ACHN (cell line): Measurements from ENCODE around the gene SMARCD3.
A peak's percentile ranks its signal among the peaks of the same experiment; 100 is the strongest.

Experiments used
- DNase-seq: peaks from one replicate; pipeline ENCODE4 v3.0.0-alpha.2; 2015
- in situ Hi-C: cut with HindIII; loops from 2 replicates; pipeline ENCODE4 v1.10.0; 2017; ENCODE audit warnings: low sequenced_read_pairs, low pct_ligation_motif_present, low pct_unique_long_range_greater_than_20kb

Gene SMARCD3

DNA sequence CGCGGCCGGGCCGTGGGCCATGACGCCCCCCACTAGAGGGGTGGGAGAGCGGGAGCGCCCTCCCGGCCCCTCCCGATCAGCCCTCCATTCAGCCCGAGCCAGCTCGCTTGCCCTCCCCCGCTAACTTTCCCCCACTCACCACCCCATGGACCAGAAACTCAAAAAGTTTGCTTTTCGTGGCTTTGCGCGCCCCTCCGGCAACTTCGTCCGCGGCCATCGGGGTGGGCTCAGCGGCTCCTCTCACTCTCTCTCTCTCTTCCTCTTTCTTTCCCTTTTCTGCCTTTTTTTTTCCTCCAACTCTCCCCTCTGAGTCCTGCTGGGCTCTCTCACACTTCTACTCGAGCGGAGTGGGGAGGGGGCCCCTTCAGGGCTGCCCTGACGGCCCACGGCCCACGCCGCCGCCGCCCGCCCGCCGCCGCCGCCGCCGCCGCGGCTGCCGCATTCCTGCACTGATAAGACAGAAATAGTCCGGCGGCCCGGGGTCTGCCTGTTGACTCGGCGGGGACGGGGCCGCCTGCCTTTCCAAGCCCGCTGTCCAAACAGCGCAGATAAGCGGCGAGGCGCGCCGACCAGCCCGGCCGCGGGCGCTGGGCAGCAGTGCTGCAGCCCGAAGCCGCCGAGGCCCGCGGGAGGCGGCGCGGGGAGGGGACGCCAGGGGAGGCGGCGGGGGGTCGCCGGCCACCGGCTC, at the start of gene SMARCD3:
Gene SMARCD3 (minus strand): TSS at position 349 of the 688 bp plus-strand sequence. CDS start 132 bp downstream, at position 217.
- in situ Hi-C loops = no loop called here
- DNase-seq = peak; percentile 67

DNA sequence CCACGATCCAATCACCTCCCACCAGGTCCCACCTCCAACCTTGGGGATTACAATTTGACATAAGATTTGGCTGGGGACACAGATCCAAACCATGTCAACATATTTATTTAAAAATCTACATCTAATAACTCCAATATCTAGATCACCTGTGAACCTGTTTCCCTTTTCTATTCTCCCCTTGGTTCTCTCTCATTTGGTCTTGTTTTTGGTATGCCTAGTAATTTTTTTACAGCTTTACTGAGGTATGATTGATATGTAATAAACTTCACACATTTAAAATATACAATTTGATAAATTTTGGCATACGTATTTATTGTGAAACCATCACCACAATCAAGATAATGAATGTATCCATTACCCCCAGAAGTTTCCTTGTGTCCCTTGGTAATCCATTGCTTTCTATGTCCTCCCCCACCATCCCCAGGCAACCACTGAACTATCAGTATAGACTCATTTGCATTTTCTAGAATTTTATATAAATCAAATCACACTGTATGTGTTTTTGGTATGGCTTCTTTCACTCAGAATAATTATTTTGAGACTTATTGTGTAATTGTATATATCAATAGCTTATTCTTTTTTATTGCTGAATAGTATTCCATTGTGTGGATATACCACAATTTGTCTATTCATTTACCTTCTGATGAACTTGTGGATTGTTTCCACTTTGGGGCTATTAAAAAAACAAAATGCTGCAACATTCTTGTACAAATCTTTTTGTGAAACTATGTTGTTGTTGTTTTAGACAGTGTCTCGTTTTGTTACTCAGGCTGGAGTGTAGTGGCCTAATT, 47.9 kb upstream of the SMARCD3 start:
- in situ Hi-C loops = no loop called here
- DNase-seq = no peak

DNA sequence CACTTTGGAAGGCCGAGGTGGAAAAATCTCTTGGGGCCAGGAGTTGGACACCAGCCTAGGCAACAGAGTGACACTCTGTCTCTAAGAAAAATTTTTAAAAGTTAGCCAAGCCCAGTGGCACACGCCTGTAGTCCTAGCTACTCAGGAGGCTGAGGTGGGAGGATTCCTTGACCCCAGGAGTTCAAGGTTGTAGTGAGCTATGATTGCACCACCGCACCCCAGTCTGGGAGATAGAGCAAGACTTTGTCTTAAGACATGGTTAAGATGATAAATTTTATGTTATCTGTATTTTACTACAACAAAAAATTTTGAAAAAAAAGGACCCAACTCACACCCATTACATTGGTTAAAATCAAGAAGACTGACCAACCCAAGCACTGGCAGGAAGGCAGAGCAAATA, 44.4 kb upstream of the SMARCD3 start:
- in situ Hi-C loops = no loop called here
- no peak for DNase-seq

DNA sequence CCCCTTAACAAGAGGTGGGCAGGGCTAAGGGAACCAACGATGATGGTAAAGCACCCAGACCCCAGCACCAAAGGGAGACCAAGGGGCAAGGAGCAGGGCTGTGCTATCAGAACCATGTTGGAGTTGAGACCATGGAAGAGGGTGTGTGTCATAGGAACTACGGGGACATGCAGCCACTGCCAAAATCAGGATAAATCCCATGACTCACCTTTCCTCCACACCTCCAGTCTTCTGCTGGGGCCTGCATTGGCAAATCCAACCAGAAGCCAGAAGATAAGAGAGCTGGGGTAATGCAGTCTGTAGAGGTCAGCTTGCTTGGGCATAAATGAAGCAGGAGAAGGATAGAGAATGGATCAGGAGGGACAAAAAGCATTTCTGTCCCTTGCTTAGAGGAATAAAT, 42.7 kb upstream of the SMARCD3 start:
- DNase-seq = no peak
- in situ Hi-C loops = no loop called here

DNA sequence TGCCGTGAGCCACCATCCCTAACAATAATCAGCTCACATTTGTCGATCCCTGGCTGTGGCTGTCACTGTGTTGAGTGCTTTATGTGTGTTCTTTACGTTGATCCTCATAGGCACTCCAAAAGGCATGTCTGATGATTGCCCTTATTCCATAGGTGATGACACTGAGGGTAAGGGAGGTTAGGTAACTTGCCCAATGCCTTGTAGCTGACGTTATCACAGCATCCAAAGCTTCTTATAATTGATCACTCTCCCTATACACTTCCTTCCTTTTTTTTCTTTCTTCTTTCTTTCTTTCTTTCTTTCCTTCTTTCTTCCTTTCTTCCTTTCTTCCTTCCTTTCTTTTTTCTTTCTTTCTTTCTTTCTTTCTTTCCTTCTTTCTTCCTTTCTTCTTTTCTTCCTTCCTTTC, 41.9 kb upstream of the SMARCD3 start:
- in situ Hi-C loops = no loop called here
- no peak for DNase-seq

DNA sequence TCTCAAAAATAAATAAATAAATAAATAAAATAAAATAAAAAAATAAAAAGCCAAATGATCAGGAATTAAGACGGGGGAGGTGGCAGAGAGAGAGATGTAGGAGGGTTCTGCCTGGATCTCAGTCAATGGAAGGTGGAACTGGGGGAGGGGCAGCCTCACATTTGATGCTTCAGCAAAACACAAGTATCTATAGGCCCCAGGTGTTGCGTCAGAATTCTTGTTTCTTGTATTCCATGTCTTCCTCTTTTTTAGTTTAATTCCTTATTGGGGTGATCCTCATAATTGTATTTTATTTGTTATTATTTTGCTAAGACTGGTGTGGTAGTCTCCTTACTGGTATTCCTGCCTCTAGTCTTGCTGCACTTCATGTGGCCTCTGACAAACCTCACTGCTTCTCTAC, 41.4 kb upstream of the SMARCD3 start:
- DNase-seq = no peak
- in situ Hi-C loops = no loop called here

DNA sequence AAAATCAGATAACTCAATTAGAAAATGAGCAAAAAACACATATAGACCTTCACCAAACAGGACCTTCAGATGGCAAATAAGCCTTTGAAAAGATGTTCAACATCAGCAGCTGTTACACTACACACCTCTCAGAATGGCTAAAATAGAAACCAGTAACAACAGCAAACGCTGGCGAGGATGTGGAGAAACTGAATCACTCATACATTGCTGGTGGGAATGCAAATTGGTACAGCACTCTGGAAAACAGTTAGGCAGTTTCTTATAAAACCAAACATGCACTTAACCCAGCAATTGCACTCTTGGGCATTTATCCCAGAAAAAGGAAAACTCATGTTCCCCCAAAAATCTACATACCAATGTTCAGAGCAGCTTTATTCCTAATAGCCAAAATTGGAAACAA, 37.7 kb upstream of the SMARCD3 start:
- no peak for DNase-seq
- in situ Hi-C loops = no loop called here

DNA sequence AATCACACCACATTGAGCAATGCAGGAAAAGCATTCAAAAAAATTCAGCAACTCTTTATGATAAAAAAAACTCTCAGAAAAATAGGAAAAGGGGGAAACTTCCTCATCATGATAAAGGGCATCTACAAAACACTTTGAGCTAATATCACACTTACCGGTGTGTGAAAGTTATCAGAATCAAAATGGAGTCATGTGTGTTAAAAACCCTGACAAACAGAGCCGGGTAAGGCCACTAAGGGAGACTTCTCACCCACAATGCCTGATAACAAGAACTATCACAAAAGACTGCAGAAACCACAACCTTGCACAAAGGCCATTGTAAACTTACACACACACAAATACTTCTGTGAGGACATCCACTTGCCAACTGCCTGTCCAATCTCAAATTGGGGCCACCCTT, 34.8 kb upstream of the SMARCD3 start:
- no peak for DNase-seq
- in situ Hi-C loops = no loop called here

DNA sequence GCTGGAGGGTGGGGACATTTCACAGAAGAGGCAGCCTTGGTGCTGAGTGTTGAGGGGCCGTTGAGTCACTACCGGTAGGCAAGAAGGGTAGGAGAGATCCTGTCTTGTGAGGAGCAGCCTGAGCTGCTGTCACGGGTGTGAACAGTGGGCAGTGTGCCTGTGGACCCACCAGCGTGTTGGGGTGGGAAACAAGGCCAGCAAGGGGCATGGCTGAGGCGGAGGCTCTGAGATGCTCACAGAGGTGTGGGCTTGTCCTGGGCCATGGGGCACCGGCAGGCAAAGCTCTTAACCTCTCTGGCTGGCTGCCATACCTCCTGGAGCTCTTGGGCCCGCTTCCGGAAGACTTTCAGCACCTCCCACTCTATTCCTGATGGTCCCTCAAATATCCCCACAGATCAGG, 33.6 kb upstream of the SMARCD3 start:
- in situ Hi-C loops = no loop called here
- no peak for DNase-seq

DNA sequence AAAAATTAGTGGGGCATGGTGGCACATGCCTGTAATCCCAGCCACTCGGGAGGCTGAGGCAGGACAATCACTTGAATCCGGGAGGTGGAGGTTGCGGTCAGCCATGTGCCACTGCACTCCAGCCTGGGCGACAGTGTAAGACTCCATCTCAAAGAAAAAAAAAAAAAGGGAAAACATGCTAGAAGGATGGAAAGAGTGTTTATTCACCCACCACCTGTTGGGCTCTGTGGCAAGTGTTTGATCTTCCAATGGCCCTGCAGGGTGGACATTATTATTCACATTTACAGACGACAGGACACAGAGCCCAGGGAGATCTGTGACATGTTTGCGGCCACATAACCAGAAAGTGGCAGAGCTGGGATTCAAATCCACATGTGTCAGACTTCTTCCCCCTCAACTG, 33.2 kb upstream of the SMARCD3 start:
- in situ Hi-C loops = no loop called here
- no peak for DNase-seq

DNA sequence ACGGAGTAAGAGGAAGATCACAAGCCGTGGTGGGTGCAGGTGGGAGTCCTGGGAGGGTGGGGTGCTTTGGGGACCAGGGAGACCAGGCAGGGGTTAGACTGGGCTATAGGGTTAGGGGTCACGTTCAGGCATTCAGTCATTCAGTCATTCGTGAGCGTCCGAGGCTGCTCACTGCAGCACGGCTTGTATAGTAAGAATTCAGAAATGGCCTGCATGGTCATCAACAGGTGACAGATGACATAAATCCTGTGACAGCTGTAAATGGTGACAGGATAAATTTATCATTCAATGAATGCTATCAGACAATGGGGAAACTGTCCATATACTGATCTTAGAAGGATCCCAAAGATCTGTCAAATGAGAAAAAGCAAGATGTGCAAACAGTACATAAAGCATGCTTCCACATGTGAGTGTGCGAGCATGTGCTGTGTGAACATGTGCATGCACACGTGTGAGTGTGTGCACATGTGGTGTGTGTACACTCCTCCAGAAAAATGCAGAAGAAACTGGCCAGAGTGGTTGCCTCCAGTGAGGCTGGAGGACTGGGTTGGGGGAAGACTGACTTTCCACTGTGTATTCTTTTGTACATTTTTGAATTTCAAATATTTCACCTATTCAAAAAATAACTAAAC, 32.0 kb upstream of the SMARCD3 start:
- in situ Hi-C loops = no loop called here
- DNase-seq = no peak

DNA sequence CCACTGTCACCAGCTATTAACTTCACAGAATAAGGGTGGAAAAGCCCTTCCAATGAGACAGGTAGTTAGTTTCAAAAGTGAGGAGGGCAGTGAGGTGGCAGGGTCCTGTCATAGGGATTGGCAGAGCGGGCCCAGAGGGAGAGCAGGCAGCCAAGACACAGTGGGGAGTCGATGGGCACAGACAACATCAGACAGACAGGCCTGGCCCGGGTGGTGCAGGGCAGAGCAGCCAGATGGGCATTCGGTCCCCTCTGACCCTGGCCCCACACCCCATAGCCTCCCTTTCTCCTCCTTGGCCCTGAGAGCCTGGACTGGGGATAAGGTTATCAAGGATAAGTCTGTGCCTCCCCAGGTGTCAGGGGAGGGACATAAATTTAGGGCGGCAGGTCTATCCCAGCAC, 31.4 kb upstream of the SMARCD3 start:
- in situ Hi-C loops = no loop called here
- no peak for DNase-seq

DNA sequence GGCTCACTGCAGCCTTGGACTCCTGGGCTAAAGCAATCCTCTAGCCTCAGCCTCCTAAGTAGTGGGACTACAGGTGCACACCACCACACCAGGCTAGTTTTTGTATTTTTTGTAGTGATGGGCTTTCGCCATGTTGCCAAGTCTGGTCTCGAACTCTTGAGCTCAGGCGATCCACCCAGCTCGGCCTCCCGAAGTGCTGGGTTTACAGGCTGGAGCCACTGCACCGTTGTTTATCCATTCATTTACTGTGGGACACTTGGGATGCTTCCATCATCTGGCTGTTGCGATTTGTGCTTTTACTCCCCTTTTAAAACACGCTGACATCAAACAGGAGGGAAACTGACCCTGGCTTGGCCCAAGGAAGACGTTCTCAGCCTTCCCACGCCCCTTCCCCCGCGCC, 30.5 kb upstream of the SMARCD3 start:
- no peak for DNase-seq
- in situ Hi-C loops = no loop called here

DNA sequence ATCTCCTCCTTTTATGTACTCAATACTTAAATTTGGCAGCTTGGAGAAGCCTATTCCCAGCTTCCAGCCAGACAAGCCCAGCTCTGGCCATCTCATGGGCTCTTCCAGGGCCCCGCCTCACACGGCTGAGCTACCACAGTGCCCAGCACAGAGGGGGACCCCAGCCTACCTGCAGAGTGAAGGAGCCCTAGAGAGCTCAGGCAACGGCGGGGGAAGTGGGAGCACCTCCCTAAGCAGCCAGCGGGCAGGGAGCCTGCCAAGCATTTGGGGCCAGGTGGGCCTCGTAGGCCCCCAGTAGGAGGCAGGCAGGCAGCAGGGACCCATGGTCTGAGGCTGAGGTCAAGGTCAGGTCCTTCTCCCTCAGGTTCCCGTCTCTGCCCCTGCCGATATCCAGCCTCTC, 29.1 kb upstream of the SMARCD3 start:
- no peak for DNase-seq
- in situ Hi-C loops = no loop called here

DNA sequence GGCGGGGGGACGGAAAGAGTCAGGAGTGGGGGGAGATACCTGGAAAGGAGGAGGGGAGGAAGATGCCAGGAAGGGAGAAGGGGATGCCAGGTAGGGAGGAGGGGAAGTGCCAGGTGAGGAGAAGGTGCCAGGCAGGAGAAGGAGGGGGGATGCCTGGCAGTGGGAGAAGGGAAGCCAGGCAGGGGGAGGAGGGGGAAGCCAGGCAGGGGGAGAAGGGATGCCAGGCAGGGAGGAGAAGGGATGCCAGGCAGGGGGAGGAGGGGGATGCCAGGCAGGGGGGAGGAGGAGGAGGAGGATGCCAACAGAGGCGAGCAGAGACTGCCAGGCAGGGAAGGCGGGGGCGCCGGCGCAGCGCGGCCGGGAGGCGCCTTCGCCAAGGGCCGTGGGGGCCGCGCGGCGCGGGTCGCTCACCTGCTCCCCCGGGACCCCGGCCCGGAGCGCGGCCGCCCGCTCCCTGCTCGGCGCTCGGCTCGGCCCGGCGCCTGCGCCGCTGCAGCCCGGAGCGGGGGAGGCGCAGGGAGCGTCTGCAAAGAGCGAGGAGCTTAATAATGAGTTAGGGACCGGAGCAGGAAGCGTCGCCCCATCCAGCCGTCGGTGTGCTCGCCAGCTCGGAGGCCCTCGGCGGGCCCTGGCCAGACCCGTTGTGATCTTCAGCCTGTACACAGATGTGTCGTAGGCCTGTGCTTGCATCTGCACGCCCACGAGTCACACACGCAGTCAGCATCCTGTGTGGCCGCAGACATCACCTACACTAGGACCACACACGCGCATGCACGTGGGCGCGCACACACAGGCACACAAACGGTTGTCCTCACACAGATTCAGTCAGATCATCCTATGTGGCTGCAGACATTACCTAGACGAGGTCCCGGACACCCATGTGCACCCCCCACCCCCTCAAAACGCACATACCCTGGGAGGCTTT, 28.4 kb upstream of the SMARCD3 start:
- in situ Hi-C loops = no loop called here
- DNase-seq = peak; percentile 66

DNA sequence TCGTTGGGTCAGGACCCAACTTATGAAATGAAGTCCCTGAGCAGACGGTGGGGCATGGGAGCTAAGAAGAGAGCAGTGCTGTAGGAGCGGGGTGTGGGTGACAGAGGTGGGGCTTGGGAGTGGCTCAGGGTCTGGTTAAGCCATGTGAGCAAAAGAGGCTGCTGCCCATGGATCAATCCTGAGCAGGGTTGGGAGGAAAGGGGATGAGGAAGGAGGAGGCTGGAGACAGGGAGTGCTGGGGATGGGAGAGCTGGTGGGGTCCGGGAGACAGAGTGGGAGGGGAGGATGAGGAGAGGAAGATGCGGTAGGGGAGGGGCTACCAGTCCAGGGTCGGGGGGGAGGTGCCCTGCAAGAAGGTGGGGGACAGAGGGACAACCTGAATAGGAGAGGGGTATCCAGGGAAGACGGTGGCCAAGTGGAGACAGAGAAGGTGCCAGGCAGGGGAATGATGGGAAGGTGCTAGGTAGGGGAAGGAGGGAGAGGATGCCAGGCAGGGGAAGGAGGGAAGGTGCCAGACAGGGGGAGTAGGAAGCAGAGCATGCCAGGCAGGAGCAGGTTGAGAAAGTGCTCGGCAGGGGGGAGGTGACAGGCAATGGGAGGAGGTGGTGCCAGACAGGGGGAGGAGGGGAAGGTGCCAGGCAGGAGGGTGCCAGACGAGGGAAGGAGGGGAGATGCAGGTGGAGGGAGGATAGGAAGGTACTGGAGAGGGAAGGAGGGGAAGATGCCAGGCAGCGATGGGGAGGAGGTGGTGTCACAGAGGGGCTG, 27.5 kb upstream of the SMARCD3 start:
- in situ Hi-C loops = no loop called here
- no peak for DNase-seq

DNA sequence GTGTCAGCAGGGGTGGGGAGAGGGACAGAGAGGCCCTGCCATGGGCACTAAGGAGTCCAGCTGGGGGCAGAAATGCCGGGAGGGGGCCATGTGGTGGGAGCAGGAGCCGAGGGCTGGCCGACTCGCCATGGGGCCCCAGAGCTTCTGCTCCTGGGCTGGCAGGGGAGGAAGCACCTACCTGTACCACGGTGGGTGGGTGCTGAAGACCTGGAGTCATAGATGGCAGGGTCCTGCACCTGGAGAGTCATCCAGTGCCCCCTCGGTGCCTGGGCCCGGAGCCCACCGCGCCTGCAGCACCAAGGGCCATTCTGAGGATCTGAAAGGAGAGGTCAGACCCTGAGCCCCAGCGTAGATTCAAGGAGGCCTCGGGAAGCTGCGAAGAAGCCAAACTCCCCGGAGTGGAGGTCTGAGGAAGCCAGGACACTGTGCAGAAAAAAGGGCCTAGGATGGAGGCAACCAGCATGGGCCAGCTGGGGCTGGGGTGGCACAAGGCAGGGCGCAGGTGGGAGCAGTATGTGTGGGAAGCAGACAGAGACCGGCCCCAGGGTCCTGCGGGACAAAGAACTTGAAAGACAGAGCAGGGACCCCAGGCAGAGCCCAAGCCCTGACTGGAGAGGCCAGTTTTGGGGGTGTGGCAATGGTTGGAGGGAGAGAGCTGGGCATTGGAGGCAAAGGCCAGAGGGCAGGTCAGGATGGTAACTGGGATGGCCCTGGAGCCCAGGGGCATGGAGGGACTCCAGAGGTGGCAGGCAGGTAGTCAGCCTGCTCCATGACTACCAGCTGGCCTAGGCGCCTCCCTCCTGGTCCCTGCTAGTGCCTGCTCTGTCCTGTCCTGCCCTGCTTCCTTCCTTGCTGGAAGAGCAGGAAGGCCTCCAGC, 26.7 kb upstream of the SMARCD3 start:
- no peak for DNase-seq
- in situ Hi-C loops = no loop called here
